ENCODE measurements around the gene SLC6A9. TPM values are rescaled to one million over a fixed set of nuclear protein-coding genes. Genes with fewer than 3 reads are reported as not detected.

The SLC6A9 gene
- total RNA-seq, 1 donor from 2014 or later, result 61.7 TPM

GRCh38 chr1:43978551-43979260, 52.6 kb downstream of the SLC6A9 start, which contains the start of gene B4GALT2:
TSS of gene B4GALT2 (plus strand) at chr1:43979210. CDS start at chr1:43981161, 1,951 bp downstream.
- peak within 1 kb of the TSS; percentile 90 for H3K27ac Mint-ChIP-seq (ENCODE audit: unreplicated experiment)
- peak within 1 kb of the TSS; percentile 91 for H3K4me3 Mint-ChIP-seq (ENCODE audit: unreplicated experiment)
- peaks cover 63% of the 10 kb centered on the region for H3K4me1 Mint-ChIP-seq (ENCODE audit: low read depth)
- no peak for DNase-seq (ENCODE audit: low spot score)
- H3K36me3 Mint-ChIP-seq (ENCODE audit: low read depth), result peaks cover 34% of the 10 kb centered on the region
- H3K27me3 Mint-ChIP-seq (ENCODE audit: low read depth), result no peaks in the 10 kb centered on the region
- H3K9me3 Mint-ChIP-seq (ENCODE audit: low read depth), result no peaks in the 10 kb centered on the region
- TF ChIP-seq CTCF (IDR thresholded peaks at IDR 0.05), result no peak

GRCh38 chr1:43978264-43978550, 53.1 kb downstream of the SLC6A9 start:
- peak overlapping the region; percentile 80 for H3K27ac Mint-ChIP-seq (ENCODE audit: unreplicated experiment)
- TF ChIP-seq CTCF (IDR thresholded peaks at IDR 0.05), result no peak

GRCh38 chr1:43977376-43978263, 53.6 kb downstream of the SLC6A9 start:
- no peak for DNase-seq (ENCODE audit: low spot score)
- H3K27ac Mint-ChIP-seq (ENCODE audit: unreplicated experiment), result peak overlapping the region; percentile 80
- no peaks in the 10 kb centered on the region for H3K9me3 Mint-ChIP-seq (ENCODE audit: low read depth)
- peak overlapping the region; percentile 39 for H3K4me3 Mint-ChIP-seq (ENCODE audit: unreplicated experiment)
- peaks cover 24% of the 10 kb centered on the region for H3K36me3 Mint-ChIP-seq (ENCODE audit: low read depth)
- peaks cover 55% of the 10 kb centered on the region for H3K4me1 Mint-ChIP-seq (ENCODE audit: low read depth)
- H3K27me3 Mint-ChIP-seq (ENCODE audit: low read depth), result no peaks in the 10 kb centered on the region
- no peak for TF ChIP-seq CTCF (IDR thresholded peaks at IDR 0.05)

More at GRCh38 chr1:43978264-43978550, 53.1 kb downstream of the SLC6A9 start:
- Mint-ChIP-seq H3K27me3 (ENCODE audit: low read depth) (no peaks in the 10 kb centered on the region), H3K9me3 (ENCODE audit: low read depth) (no peaks in the 10 kb centered on the region), H3K4me3 (ENCODE audit: unreplicated experiment) (peak overlapping the region; percentile 83), H3K4me1 (ENCODE audit: low read depth) (peaks cover 61% of the 10 kb centered on the region), H3K36me3 (ENCODE audit: low read depth) (peaks cover 30% of the 10 kb centered on the region)
- DNase-seq (ENCODE audit: low spot score), result no peak

- no peak for DNase-seq (ENCODE audit: low spot score)
- Mint-ChIP-seq H3K9me3 (ENCODE audit: low read depth) (no peaks in the 10 kb centered on the region), H3K27ac (ENCODE audit: unreplicated experiment) (peak overlapping the region; percentile 27), H3K27me3 (ENCODE audit: low read depth) (no peaks in the 10 kb centered on the region), H3K36me3 (ENCODE audit: low read depth) (peaks cover 20% of the 10 kb centered on the region), H3K4me1 (ENCODE audit: low read depth) (peaks cover 52% of the 10 kb centered on the region), H3K4me3 (ENCODE audit: unreplicated experiment) (peak overlapping the region; percentile 39)
- no peak for TF ChIP-seq CTCF (IDR thresholded peaks at IDR 0.05)
Measured at GRCh38 chr1:43976890-43977289, 54.4 kb downstream of the SLC6A9 start.

- H3K4me3 Mint-ChIP-seq (ENCODE audit: unreplicated experiment), result peak overlapping the region; percentile 92
- no peaks in the 10 kb centered on the region for H3K9me3 Mint-ChIP-seq (ENCODE audit: low read depth)
- peak; percentile 64 for DNase-seq (ENCODE audit: low spot score)
- H3K27ac Mint-ChIP-seq (ENCODE audit: unreplicated experiment), result peak overlapping the region; percentile 80
- H3K4me1 Mint-ChIP-seq (ENCODE audit: low read depth), result peaks cover 52% of the 10 kb centered on the region
- peaks cover 20% of the 10 kb centered on the region for H3K36me3 Mint-ChIP-seq (ENCODE audit: low read depth)
- TF ChIP-seq CTCF (IDR thresholded peaks at IDR 0.05), result no peak
- no peaks in the 10 kb centered on the region for H3K27me3 Mint-ChIP-seq (ENCODE audit: low read depth)
Measured at GRCh38 chr1:43976045-43976444, 55.2 kb downstream of the SLC6A9 start.
